IMR-90 (cell line): Measurements from ENCODE around the gene CMTM8.

ENCODE experiments used
- BHLHE40 ChIP-seq: fragments of 150-350 bp; IDR thresholded peaks from 2 replicates; pipeline ENCODE4 v1.6.1; 2016; ENCODE audit warnings: mild to moderate bottlenecking, low read depth, low read length
- CEBPB ChIP-seq: IDR thresholded peaks from 2 replicates; pipeline ENCODE4 v1.6.1; 2012; ENCODE audit warnings: low read depth, low read length, improper control_type of control experiment
- CHD1 ChIP-seq: IDR thresholded peaks from 2 replicates; pipeline ENCODE4 v1.6.1; 2012; ENCODE audit warnings: low read depth, low read length, improper control_type of control experiment
- CTCF ChIP-seq: conservative IDR thresholded peaks from 2 replicates; pipeline ENCODE4 v1.5.1; 2012; ENCODE audit warnings: mild to moderate bottlenecking, low read depth, low read length, improper control_type of control experiment
- ELK1 ChIP-seq: fragments of 150-350 bp; IDR thresholded peaks from 2 replicates; pipeline ENCODE4 v1.6.1; 2016; ENCODE audit warnings: low read depth, mild to moderate bottlenecking, low read length, moderate library complexity, borderline replicate concordance
- MXI1 ChIP-seq: IDR thresholded peaks from 2 replicates; pipeline ENCODE4 v1.6.1; 2012; ENCODE audit warnings: low read depth, mild to moderate bottlenecking, low read length, moderate library complexity, borderline replicate concordance
- POLR2A ChIP-seq: IDR thresholded peaks from 2 replicates; pipeline ENCODE4 v1.6.1; 2012; ENCODE audit warnings: mild to moderate bottlenecking, low read depth, low read length
- RCOR1 ChIP-seq: IDR thresholded peaks from 2 replicates; pipeline ENCODE4 v1.6.1; 2012; ENCODE audit warnings: mild to moderate bottlenecking, low read length, improper control_type of control experiment; ENCODE audit not compliant: insufficient replicate concordance
- RFX5 ChIP-seq: IDR thresholded peaks from 2 replicates; pipeline ENCODE4 v1.8.0; 2012; ENCODE audit warnings: low read depth, mild to moderate bottlenecking, low read length, moderate library complexity
- SMC3 ChIP-seq: fragments of 150-350 bp; IDR thresholded peaks from 2 replicates; pipeline ENCODE4 v1.6.1; 2016; ENCODE audit warnings: low read depth, mild to moderate bottlenecking, antibody characterized with exemption, low read length, moderate library complexity
- USF2 ChIP-seq: fragments of 150-350 bp; IDR thresholded peaks from 2 replicates; pipeline ENCODE4 v1.6.1; 2017; ENCODE audit warnings: mild to moderate bottlenecking, antibody characterized with exemption, low read length, low read depth

GRCh38 chr3:32395496-32395895 is 157.0 kb downstream of the CMTM8 start:
- TF ChIP-seq RFX5 (no peak), CTCF (no peak), USF2 (no peak), CEBPB (no peak), SMC3 (no peak), POLR2A (no peak), BHLHE40 (no peak), CHD1 (no peak), ELK1 (no peak), MXI1 (no peak), RCOR1 (no peak)
